H1 (cell line): ENCODE results near the gene DGCR8. TPM values are rescaled to one million over a fixed set of nuclear protein-coding genes. Genes with fewer than 3 reads are reported as not detected.

Experiments
- CTCF ChIA-PET: fragments of 300-600 bp; sonication (Branson Sonifier 250); formaldehyde crosslinking; loops from one replicate; lab custom pipeline; 2021; ENCODE audit not compliant: partially characterized antibody; lab: Charles Lee
- POLR2A ChIA-PET: fragments of 300-600 bp; sonication (Branson Sonifier 250); formaldehyde crosslinking; loops from one replicate; lab custom pipeline; 2021; ENCODE audit warnings: inconsistent platforms; ENCODE audit not compliant: partially characterized antibody; lab: Charles Lee
- DNase-seq, 2 experiments: peaks; one replicate each; pipeline versions ENCODE4 v3.0.0 to v3.0.0-alpha.2; 2010 to 2022; ENCODE audit warnings: low spot score in 2 of 2, low read depth in 1 of 2, mixed read lengths in 1 of 2
- FAIRE-seq: peaks from 2 replicates; lab custom pipeline; 2011; peaks lifted over from hg19 to GRCh38; lab: Jason Lieb, UNC
- H2AFZ ChIP-seq: 2 replicates; pipeline ENCODE4 v1.8.1; 2012; ENCODE audit warnings: low read length, inconsistent platforms
- H2AK5ac ChIP-seq: 2 replicates; pipeline ENCODE4 v1.6.1; 2013; ENCODE audit warnings: low read depth, low read length
- H2BK120ac ChIP-seq: replicated peaks from 2 replicates; pipeline ENCODE3; 2013; ENCODE audit warnings: low read depth, low read length, inconsistent platforms
- H2BK12ac ChIP-seq: 2 replicates; pipeline ENCODE4 v1.6.1; 2013; ENCODE audit warnings: low read depth, low read length
- H2BK15ac ChIP-seq: 2 replicates; pipeline ENCODE4 v1.6.1; 2013; ENCODE audit warnings: low read length
- H2BK20ac ChIP-seq: 2 replicates; pipeline ENCODE4 v1.6.1; 2013; ENCODE audit warnings: low read length
- H2BK5ac ChIP-seq: 2 replicates; pipeline ENCODE4 v1.6.1; 2013; ENCODE audit warnings: low read depth, low read length
- H3K14ac ChIP-seq: 2 replicates; pipeline ENCODE4 v1.6.1; 2013; ENCODE audit warnings: inconsistent platforms; ENCODE audit not compliant: insufficient read length
- H3K18ac ChIP-seq: 2 replicates; pipeline ENCODE4 v1.6.1; 2013; ENCODE audit warnings: low read length; ENCODE audit errors: extremely low read depth
- H3K23ac ChIP-seq: 2 replicates; pipeline ENCODE4 v1.6.1; 2013; ENCODE audit warnings: inconsistent platforms; ENCODE audit not compliant: insufficient read length
- H3K23me2 ChIP-seq: 2 replicates; pipeline ENCODE4 v1.6.1; 2013; ENCODE audit warnings: low read depth, low read length
- H3K27ac ChIP-seq: 2 replicates; pipeline ENCODE4 v1.6.1; 2011; ENCODE audit warnings: low read depth, low read length, inconsistent platforms
- H3K27me3 ChIP-seq, 4 experiments: replicated peaks in 1 of 4; 1 replicate in 1 of 4; 2 replicates in 3 of 4; pipeline versions ENCODE4 v1.6.1 to v1.8.1; 2011 to 2013; ENCODE audit warnings: low read length in 3 of 4, mild to moderate bottlenecking in 3 of 4, inconsistent platforms in 2 of 4, mixed read lengths in 2 of 4, moderate library complexity in 1 of 4; ENCODE audit not compliant: control insufficient read depth in 3 of 4, insufficient read depth in 3 of 4; ENCODE audit errors: extremely low read depth in 1 of 4
- H3K36me3 ChIP-seq, 4 experiments: 2 replicates each; pipeline versions ENCODE4 v1.6.1 to v1.8.1; 2011 to 2013; ENCODE audit warnings: mild to moderate bottlenecking in 4 of 4, low read length in 3 of 4, moderate library complexity in 2 of 4, control low read depth in 1 of 4, inconsistent platforms in 1 of 4; ENCODE audit not compliant: insufficient read depth in 4 of 4, control insufficient read depth in 2 of 4
- H3K4ac ChIP-seq: replicated peaks from 2 replicates; pipeline ENCODE3; 2013; ENCODE audit warnings: low read length, low read depth, mixed read lengths, inconsistent platforms; ENCODE audit not compliant: insufficient read length
- H3K4me1 ChIP-seq, 4 experiments: replicated peaks in 1 of 4; 1 replicate in 1 of 4; 2 replicates in 3 of 4; pipeline versions ENCODE4 v1.6.1 to v1.8.1; 2011 to 2013; ENCODE audit warnings: low read length in 3 of 4, inconsistent platforms in 2 of 4, mixed read lengths in 1 of 4; ENCODE audit not compliant: insufficient read depth in 4 of 4, control insufficient read depth in 3 of 4
- H3K4me2 ChIP-seq, 2 experiments: 2 replicates each; pipeline versions ENCODE4 v1.6.1 to v1.8.1; 2011 to 2013; ENCODE audit warnings: low read depth in 2 of 2, low read length in 2 of 2, control low read depth in 1 of 2, inconsistent platforms in 1 of 2, mild to moderate bottlenecking in 1 of 2; ENCODE audit not compliant: insufficient read depth in 1 of 2
- H3K4me3 ChIP-seq, 4 experiments: fragments of 200-600, 300-600 bp in 1 of 4; sonication (generic), shearing (Covaris generic), sonication (Bioruptor Twin) in 1 of 4; 2 replicates each; pipeline versions ENCODE4 v1.5.1 to v1.8.1; 2011 to 2016; ENCODE audit warnings: low read length in 4 of 4, low read depth in 3 of 4, control low read depth in 2 of 4, inconsistent platforms in 2 of 4, mild to moderate bottlenecking in 2 of 4, mixed read lengths in 1 of 4, moderate library complexity in 1 of 4; ENCODE audit not compliant: insufficient read depth in 2 of 4; ENCODE audit errors: extremely low read depth in 1 of 4
- H3K56ac ChIP-seq: replicated peaks from 2 replicates; pipeline ENCODE3; 2013; ENCODE audit warnings: low read depth, mild to moderate bottlenecking, mixed read lengths, low read length, inconsistent platforms; ENCODE audit not compliant: insufficient read length
- H3K79me1 ChIP-seq: 2 replicates; pipeline ENCODE4 v1.6.1; 2013; ENCODE audit warnings: low read depth, low read length, control low read depth
- H3K79me2 ChIP-seq, 2 experiments: 2 replicates each; pipeline versions ENCODE4 v1.6.1 to v1.8.1; 2012 to 2013; ENCODE audit warnings: low read length in 2 of 2, mild to moderate bottlenecking in 2 of 2, inconsistent platforms in 1 of 2; ENCODE audit not compliant: insufficient read depth in 2 of 2, control insufficient read depth in 1 of 2
- H3K9ac ChIP-seq, 4 experiments: replicated peaks in 1 of 4; 1 replicate in 1 of 4; 2 replicates in 3 of 4; pipeline versions ENCODE4 v1.6.1 to v1.8.1; 2011 to 2013; ENCODE audit warnings: low read depth in 3 of 4, low read length in 3 of 4, control low read depth in 2 of 4, mild to moderate bottlenecking in 2 of 4, moderate library complexity in 2 of 4, inconsistent platforms in 1 of 4; ENCODE audit errors: extremely low read depth in 1 of 4
- H3K9me3 ChIP-seq, 2 experiments: 2 replicates each; pipeline versions ENCODE4 v1.6.1 to v1.8.1; 2012 to 2013; ENCODE audit warnings: mild to moderate bottlenecking in 2 of 2, moderate library complexity in 2 of 2, control low read depth in 1 of 2, inconsistent platforms in 1 of 2, low read depth in 1 of 2, low read length in 1 of 2, mixed read lengths in 1 of 2; ENCODE audit not compliant: insufficient read depth in 2 of 2
- H4K20me1 ChIP-seq, 2 experiments: replicated peaks in 1 of 2; 2 replicates each; pipeline versions ENCODE3 to v1.8.1; 2011 to 2013; ENCODE audit warnings: inconsistent platforms in 2 of 2, low read length in 2 of 2, mild to moderate bottlenecking in 1 of 2; ENCODE audit not compliant: insufficient read depth in 2 of 2, control insufficient read depth in 1 of 2
- H4K5ac ChIP-seq: 2 replicates; pipeline ENCODE4 v1.6.1; 2013; ENCODE audit warnings: low read length, low read depth, mixed read lengths, inconsistent platforms; ENCODE audit not compliant: insufficient read length
- H4K8ac ChIP-seq: 2 replicates; pipeline ENCODE4 v1.8.0; 2013; ENCODE audit warnings: mild to moderate bottlenecking, moderate library complexity, low read length, inconsistent platforms; ENCODE audit not compliant: insufficient read depth; ENCODE audit errors: extremely low read depth
- H4K91ac ChIP-seq: replicated peaks from 2 replicates; pipeline ENCODE3; 2013; ENCODE audit warnings: low read length, mixed read lengths, inconsistent platforms; ENCODE audit not compliant: insufficient read length
- ASH2L ChIP-seq: fragments of 200-600, 300-600 bp; sonication (generic); IDR thresholded peaks from one replicate; pipeline ENCODE4 v1.7.1; 2017; ENCODE audit warnings: low read length
- CREB1 ChIP-seq: IDR thresholded peaks from 2 replicates; pipeline ENCODE4 v1.6.1; 2012; ENCODE audit warnings: inconsistent platforms
- POLR2A ChIP-seq, 2 experiments: IDR thresholded peaks; 1 replicate in 1 of 2; 2 replicates in 1 of 2; pipeline ENCODE4 v1.6.1; 2011; ENCODE audit warnings: low read depth in 2 of 2, low read length in 2 of 2, mild to moderate bottlenecking in 2 of 2; ENCODE audit errors: control extremely low read depth in 1 of 2
- RAD21 ChIP-seq, 2 experiments: IDR thresholded peaks in 1 of 2; conservative IDR thresholded peaks in 1 of 2; 2 replicates each; pipeline ENCODE4 v1.6.1; 2011; ENCODE audit warnings: low read depth in 2 of 2, low read length in 2 of 2, improper control_type of control experiment in 1 of 2, inconsistent platforms in 1 of 2, mild to moderate bottlenecking in 1 of 2, moderate library complexity in 1 of 2
- RXRA ChIP-seq: IDR thresholded peaks from 2 replicates; pipeline ENCODE4 v1.6.1; 2011; ENCODE audit warnings: low read depth, mild to moderate bottlenecking, low read length, moderate library complexity; ENCODE audit not compliant: insufficient read depth
- SIX5 ChIP-seq: IDR thresholded peaks from 2 replicates; pipeline ENCODE4 v1.6.1; 2011; ENCODE audit warnings: mild to moderate bottlenecking, low read depth, low read length
- WGBS, 2 experiments: shearing (Covaris generic) in 1 of 2; methylation state at CpG; one replicate each; pipeline versions ENCODE4 v1.1.6 to v1.1.7; 2013 to 2015; ENCODE audit warnings: low lambda C conversion rate in 2 of 2, mixed read lengths in 2 of 2, inconsistent platforms in 1 of 2, low coverage in 1 of 2, missing lambda C conversion rate in 1 of 2; ENCODE audit not compliant: insufficient replicate concordance in 2 of 2, insufficient coverage in 1 of 2, insufficient read length in 1 of 2; ENCODE audit errors: extremely low coverage in 1 of 2, missing lambda C conversion rate in 1 of 2; 5-methylcytosine and 5-hydroxymethylcytosine counted together
- long read RNA-seq, 2 experiments: library from RNA in 1 of 2; library from capped mRNA in 1 of 2; stranded (forward); transcript quantifications; one replicate each; pipeline ENCODE4 v2.0.0, GENCODE V29; 2021; ENCODE audit warnings: inconsistent platforms in 1 of 2
- polyA minus RNA-seq, 3 experiments: library from RNA; depleted of rRNA, polyadenylated mRNA; stranded (reverse); fragments of >200 nt; gene quantifications; 1 replicate in 2 of 3; 2 replicates in 1 of 3; pipeline ENCODE4 v1.2.3, GENCODE V29; 2011
- polyA plus RNA-seq, 7 experiments: library from polyadenylated mRNA; depleted of rRNA in 3 of 7; stranded (reverse) in 5 of 7; unstranded in 2 of 7; fragments of >200 nt in 5 of 7; fragments of 200-250 nt in 2 of 7; gene quantifications; 1 replicate in 5 of 7; 2 replicates in 1 of 7; 4 replicates in 1 of 7; pipeline versions ENCODE4 v1.2.1 to v1.2.3, GENCODE V29; 2011 to 2013; ENCODE audit warnings: missing spikeins in 2 of 7, mixed read lengths in 2 of 7
- total RNA-seq: library from RNA; stranded (reverse); fragmentation: NEBNext Ultra II Directional; extraction: Animal tissue kit (Norgen Biotek cat#: 25700); gene quantifications from 2 replicates; pipeline ENCODE4 v1.2.1, GENCODE V29; 2021
- TF ChIP-seq, protein P1 (sequence below): IDR thresholded peaks from 2 replicates; pipeline ENCODE4 v1.6.1; 2011; ENCODE audit warnings: low read depth, mild to moderate bottlenecking, low read length; ENCODE audit not compliant: insufficient read depth
- TF ChIP-seq, protein P2 (sequence below): IDR thresholded peaks from 2 replicates; pipeline ENCODE4 v1.6.1; 2011; ENCODE audit warnings: low read length, improper control_type of control experiment

DGCR8 gene
- total RNA-seq, result 42.3 and 43.7 TPM in 2 replicates
- 23.7 and 42.5 TPM in 2 replicates for polyA plus RNA-seq (2011; rRNA removed)
- polyA plus RNA-seq (2011; cell fraction: cytosol; rRNA removed), result 36.9 TPM
- 172 TPM for polyA plus RNA-seq (2011; cell fraction: nucleus; rRNA removed)
- 33.0 to 43.7 TPM (median 38.6 TPM) in 4 replicates for polyA plus RNA-seq (2012, experiment 1 of 2)
- 12.7 TPM for polyA plus RNA-seq (2012, experiment 2 of 2)
- polyA plus RNA-seq (2013, experiment 1 of 2), result 26.6 TPM
- polyA plus RNA-seq (2013, experiment 2 of 2), result 22.8 TPM
- polyA minus RNA-seq (2011; rRNA and poly(A)+ RNA removed), result 31.8 and 33.0 TPM in 2 replicates
- 26.9 TPM for polyA minus RNA-seq (2011; cell fraction: cytosol; rRNA and poly(A)+ RNA removed)
- 60.0 TPM for polyA minus RNA-seq (2011; cell fraction: nucleus; rRNA and poly(A)+ RNA removed)
- long read RNA-seq, experiment 1, partial matches to known transcripts, result 15 of 18 reads
- long read RNA-seq, experiment 1, other reads (novel, unspliced or antisense), result 2 of 18 reads
- long read RNA-seq, experiment 2, result 0 reads

DNA sequence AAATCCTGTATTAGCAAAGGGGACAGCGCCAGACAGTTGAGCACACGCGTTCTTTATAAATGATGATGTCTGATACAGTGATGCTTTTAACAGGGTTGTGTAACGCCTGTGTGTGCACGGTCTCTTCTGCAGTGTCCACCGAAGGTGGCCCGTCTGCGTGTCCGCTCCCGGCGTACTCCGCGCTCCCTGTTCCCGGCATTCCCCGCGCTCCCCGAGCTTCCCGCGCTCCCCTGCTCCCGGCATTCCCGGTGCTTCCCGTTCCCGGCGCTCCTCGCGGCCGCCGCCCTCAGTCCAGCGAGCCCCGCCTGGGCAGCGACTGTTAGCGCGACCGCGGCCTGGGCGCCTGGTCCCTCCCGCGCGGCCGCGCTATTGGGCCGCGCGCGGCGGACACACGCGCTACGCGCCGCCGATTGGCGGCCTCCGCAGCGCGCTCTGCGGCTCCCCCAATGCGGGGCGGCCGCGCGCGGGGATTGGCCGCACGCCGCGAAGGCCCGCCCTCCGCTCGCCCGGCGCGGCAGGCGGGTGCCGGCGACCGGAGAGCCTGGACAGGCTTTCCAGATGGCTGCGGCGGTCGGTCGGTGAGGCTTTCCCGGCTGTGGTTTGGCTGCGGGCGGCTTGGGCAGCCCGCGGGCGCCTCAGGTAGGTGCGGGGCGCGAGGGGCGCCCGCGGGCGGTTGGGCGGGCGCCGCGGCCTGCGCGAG, at the start of gene DGCR8:
TSS of gene DGCR8 (plus strand) at position 497 of the 700 bp plus-strand sequence. CDS start 5,723 bp downstream, outside the sequence.
- Histone ChIP-seq H2BK120ac (no peak within 1 kb of the TSS), H3K4ac (peak within 1 kb of the TSS; percentile 46), H4K5ac (peak within 1 kb of the TSS; percentile 66), H3K4me2 (peak within 1 kb of the TSS; percentile 87 to 99), H3K79me1 (peaks cover 22% of the 10 kb centered on the region), H3K23ac (no peak within 1 kb of the TSS), H2BK12ac (no peak within 1 kb of the TSS), H3K9ac (peak within 1 kb of the TSS; percentile 67 to 98 (median 96)), H2BK20ac (no peak within 1 kb of the TSS), H4K8ac (peak within 1 kb of the TSS; percentile 94), H3K4me1 (peaks cover 3 to 19% (median 11%) of the 10 kb centered on the region in 4 experiments), H3K9me3 (no peaks in the 10 kb centered on the region), H3K56ac (peak within 1 kb of the TSS; percentile 62), H3K36me3 (peaks cover 0 to 2% (median 0%) of the 10 kb centered on the region in 4 experiments; a peak in 1 of 8 replicates), H2AFZ (no peak within 1 kb of the TSS), H4K20me1 (peaks cover 15 to 31% of the 10 kb centered on the region in 2 experiments), H3K23me2 (peaks cover 9% of the 10 kb centered on the region), H4K91ac (peak within 1 kb of the TSS; percentile 22), H2BK5ac (peak within 1 kb of the TSS; percentile 89), H3K4me3 (peak within 1 kb of the TSS; percentile 81 to 99 (median 92)), H3K27me3 (no peaks in the 10 kb centered on the region), H3K79me2 (peaks cover 27 to 45% of the 10 kb centered on the region in 2 experiments), H3K27ac (peak within 1 kb of the TSS; percentile 79), H2AK5ac (peak within 1 kb of the TSS; percentile 98), H2BK15ac (0 out of 2 replicates have a peak within 1 kb of the TSS, but pooled peaks have one; percentile 74), H3K14ac (no peak within 1 kb of the TSS), H3K18ac (peak within 1 kb of the TSS; percentile 78)
- 1% methylated on average over 58 of the region's 100 CpGs; no CpG with 5 or more reads in 1 of the 2 experiments for WGBS, 2 experiments
- DNase-seq (peak; percentile 64 to 91), FAIRE-seq (no peak)
- ChIA-PET CTCF (no interaction called here), POLR2A (interaction anchor here (0.6 to 1.9 kb wide), 18 partner anchors 8 to 126 kb away, joined by 3 to 11 read pairs (median 4); partner anchors contain the start of genes RANBP1 and TRMT2A)
- TF ChIP-seq, protein P1, sequence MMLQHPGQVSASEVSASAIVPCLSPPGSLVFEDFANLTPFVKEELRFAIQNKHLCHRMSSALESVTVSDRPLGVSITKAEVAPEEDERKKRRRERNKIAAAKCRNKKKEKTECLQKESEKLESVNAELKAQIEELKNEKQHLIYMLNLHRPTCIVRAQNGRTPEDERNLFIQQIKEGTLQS, result no peak
- peak; percentile 57 for TF ChIP-seq CREB1
- peak; percentile 73 to 89 for TF ChIP-seq POLR2A (IDR thresholded peaks at IDR 0.05; ENCODE audit: control extremely low read depth in 1 of 2, low read depth in 2 of 2, low read length in 2 of 2)
- TF ChIP-seq RAD21 (IDR thresholded peaks at IDR 0.05 in 1 of 2, conservative IDR thresholded peaks at IDR 0.05 in 1 of 2; ENCODE audit: low read depth in 2 of 2, low read length in 2 of 2), result no peak
- TF ChIP-seq RXRA, result no peak
- TF ChIP-seq, protein P2, sequence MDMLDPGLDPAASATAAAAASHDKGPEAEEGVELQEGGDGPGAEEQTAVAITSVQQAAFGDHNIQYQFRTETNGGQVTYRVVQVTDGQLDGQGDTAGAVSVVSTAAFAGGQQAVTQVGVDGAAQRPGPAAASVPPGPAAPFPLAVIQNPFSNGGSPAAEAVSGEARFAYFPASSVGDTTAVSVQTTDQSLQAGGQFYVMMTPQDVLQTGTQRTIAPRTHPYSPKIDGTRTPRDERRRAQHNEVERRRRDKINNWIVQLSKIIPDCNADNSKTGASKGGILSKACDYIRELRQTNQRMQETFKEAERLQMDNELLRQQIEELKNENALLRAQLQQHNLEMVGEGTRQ, result no peak
- peak; percentile 47 for TF ChIP-seq ASH2L
- TF ChIP-seq SIX5, result no peak
